K562 (cell line): ENCODE data around the gene DPH1. TPM values are rescaled to one million over a fixed set of nuclear protein-coding genes. Genes with fewer than 3 reads are reported as not detected.

Experiments used
- ATAC-seq: fragments of 200-7000 bp; cut with Tn5 transposase; 3 replicates; pipeline ENCODE4 v1.9.1; 2020; ENCODE audit warnings: moderate library complexity
- BruUV-seq: library from RNA; stranded (reverse); fragments of 400-500 nt; replicated peaks from 2 replicates; lab custom pipeline; 2021; lab: Mats Ljungman, UMichigan
- CTCF ChIA-PET: fragments of 300-600 bp; formaldehyde crosslinking; extraction: SDS; loops from one replicate; lab custom pipeline; 2021; ENCODE audit warnings: low intra/inter-chr PET ratio; lab: Yijun Ruan, JAX
- POLR2A ChIA-PET: fragments of 300-600, 350-650 bp; sonication (Branson Sonifier 250); formaldehyde crosslinking; extraction: SDS; loops from one replicate; lab custom pipeline; 2021; ENCODE audit warnings: antibody characterized with exemption, inconsistent platforms; lab: Yijun Ruan, JAX
- DNase-seq, 4 experiments: peaks; one replicate each; pipeline versions ENCODE4 v3.0.0 to v3.0.0-alpha.2; 2011 to 2018; ENCODE audit warnings: low spot score in 3 of 4, mixed read lengths in 3 of 4; ENCODE audit errors: extremely low read depth in 1 of 4
- FAIRE-seq: peaks from 2 replicates; lab custom pipeline; 2011; peaks lifted over from hg19 to GRCh38; lab: Jason Lieb, UNC
- H2AFZ ChIP-seq: 2 replicates; pipeline ENCODE4 v1.6.0; 2011; ENCODE audit warnings: low read depth, low read length, control low read depth, inconsistent platforms
- H3K27ac ChIP-seq: fragments of 200-600 bp; 3 replicates; pipeline ENCODE4 v1.8.0; 2011; ENCODE audit warnings: low read depth, mild to moderate bottlenecking, control low read depth, inconsistent platforms, low read length, moderate library complexity, mixed read lengths; ENCODE audit errors: extremely low read depth
- H3K27me3 ChIP-seq, 2 experiments: fragments of 300-600 bp in 1 of 2; 2 replicates in 1 of 2; 3 replicates in 1 of 2; pipeline versions ENCODE4 v1.6.0 to v1.8.0; 2011; ENCODE audit warnings: inconsistent platforms in 2 of 2, low read length in 2 of 2, mild to moderate bottlenecking in 1 of 2, mixed read lengths in 1 of 2, moderate library complexity in 1 of 2; ENCODE audit not compliant: control insufficient read depth in 2 of 2, insufficient read depth in 2 of 2
- H3K36me3 ChIP-seq: fragments of 300-600 bp; 3 replicates; pipeline ENCODE4 v1.8.0; 2011; ENCODE audit warnings: mild to moderate bottlenecking, low read length, inconsistent platforms; ENCODE audit not compliant: control insufficient read depth, insufficient read depth
- H3K4me1 ChIP-seq, 2 experiments: fragments of 200-600 bp in 1 of 2; replicated peaks in 1 of 2; 2 replicates in 1 of 2; 3 replicates in 1 of 2; pipeline versions ENCODE4 v1.5.1 to v1.8.0; 2011; ENCODE audit warnings: inconsistent platforms in 2 of 2, low read length in 2 of 2, mild to moderate bottlenecking in 1 of 2, mixed read lengths in 1 of 2, moderate library complexity in 1 of 2; ENCODE audit not compliant: control insufficient read depth in 2 of 2, insufficient read depth in 2 of 2
- H3K4me2 ChIP-seq: 2 replicates; pipeline ENCODE4 v1.6.1; 2011; ENCODE audit warnings: low read length, control low read depth, inconsistent platforms, mixed read lengths; ENCODE audit not compliant: insufficient read depth
- H3K4me3 ChIP-seq: fragments of 200-600 bp; sonication (generic), shearing (Covaris generic); 2 replicates; pipeline ENCODE4 v1.5.1; 2016; ENCODE audit warnings: control low read depth, inconsistent platforms
- H3K79me2 ChIP-seq: fragments of 200-600 bp; 3 replicates; pipeline ENCODE4 v1.8.0; 2011; ENCODE audit warnings: low read length, inconsistent platforms; ENCODE audit not compliant: control insufficient read depth, insufficient read depth
- H3K9ac ChIP-seq, 2 experiments: 2 replicates each; pipeline versions ENCODE4 v1.6.0 to v1.6.1; 2011; ENCODE audit warnings: low read depth in 2 of 2, low read length in 2 of 2, control low read depth in 1 of 2, inconsistent platforms in 1 of 2, mild to moderate bottlenecking in 1 of 2, mixed read lengths in 1 of 2; ENCODE audit not compliant: insufficient read depth in 1 of 2
- H3K9me1 ChIP-seq: one replicate; pipeline ENCODE4 v1.6.0; 2011; ENCODE audit warnings: inconsistent platforms, mild to moderate bottlenecking, low read length, moderate library complexity; ENCODE audit not compliant: control insufficient read depth, insufficient read depth
- H3K9me3 ChIP-seq: replicated peaks from 2 replicates; pipeline ENCODE4 v1.5.1; 2011; ENCODE audit warnings: low read depth, low read length, inconsistent platforms; ENCODE audit not compliant: control insufficient read depth, insufficient read depth
- H4K20me1 ChIP-seq: replicated peaks from 2 replicates; pipeline ENCODE4 v1.6.1; 2011; ENCODE audit warnings: low read length, inconsistent platforms, mixed read lengths; ENCODE audit not compliant: control insufficient read depth, insufficient read depth
- C11orf30 ChIP-seq: fragments of 450-650 bp; IDR thresholded peaks from 2 replicates; pipeline ENCODE4 v1.6.1; 2016; ENCODE audit warnings: low read depth, mild to moderate bottlenecking
- HDAC2 ChIP-seq: fragments of 450-650 bp; IDR thresholded peaks from 2 replicates; pipeline ENCODE4 v1.6.1; 2016; ENCODE audit warnings: mild to moderate bottlenecking
- KDM2B ChIP-seq: fragments of 250-450 bp; sonication (Bioruptor Pico); IDR thresholded peaks from 2 replicates; pipeline ENCODE4 v1.8.0; 2021; ENCODE audit warnings: mild to moderate bottlenecking, moderate library complexity
- LEF1 ChIP-seq: fragments of 450-650 bp; IDR thresholded peaks from 2 replicates; pipeline ENCODE4 v1.6.1; 2016; ENCODE audit warnings: mild to moderate bottlenecking
- MEF2A ChIP-seq: IDR thresholded peaks from 2 replicates; pipeline ENCODE4 v1.6.1; 2011; ENCODE audit warnings: low read depth, mild to moderate bottlenecking, low read length, moderate library complexity; ENCODE audit not compliant: control insufficient read depth
- NUFIP1 ChIP-seq: fragments of 450-650 bp; IDR thresholded peaks from 2 replicates; pipeline ENCODE4 v1.6.1; 2018; ENCODE audit not compliant: partially characterized antibody
- RBFOX2 ChIP-seq: fragments of 200-400 bp; formaldehyde crosslinking; IDR thresholded peaks from 2 replicates; pipeline ENCODE4 v1.6.1; 2017; ENCODE audit warnings: low read depth, mild to moderate bottlenecking, low read length, moderate library complexity
- RBM25 ChIP-seq: fragments of 200-400 bp; formaldehyde crosslinking; IDR thresholded peaks from 2 replicates; pipeline ENCODE4 v1.6.1; 2018; ENCODE audit warnings: low read length, low read depth, moderate library complexity; ENCODE audit not compliant: severe bottlenecking
- RNF2 ChIP-seq: sonication (generic); IDR thresholded peaks from 2 replicates; pipeline ENCODE4 v1.6.1; 2016
- STAT5A ChIP-seq: IDR thresholded peaks from 2 replicates; pipeline ENCODE4 v1.6.1; 2012; ENCODE audit warnings: low read length, inconsistent platforms, borderline replicate concordance
- ZFP36 ChIP-seq: fragments of 150-350 bp; IDR thresholded peaks from 2 replicates; pipeline ENCODE4 v1.6.1; 2018; ENCODE audit warnings: low read length, low read depth; ENCODE audit not compliant: partially characterized antibody
- ZNF316 ChIP-seq: fragments of 450-650 bp; IDR thresholded peaks from 2 replicates; pipeline ENCODE4 v1.6.1; 2016
- ZNF324 ChIP-seq: fragments of 250-450 bp; sonication (Bioruptor Pico); IDR thresholded peaks from 2 replicates; pipeline ENCODE4 v1.4.0; 2020; ENCODE audit warnings: mild to moderate bottlenecking
- ZNF384 ChIP-seq: IDR thresholded peaks from 2 replicates; pipeline ENCODE4 v1.6.1; 2012; ENCODE audit warnings: low read depth, low read length, improper control_type of control experiment
- ZNF444 ChIP-seq: fragments of 250-450 bp; sonication (Bioruptor Pico); IDR thresholded peaks from 2 replicates; pipeline ENCODE4 v1.4.0; 2020; ENCODE audit warnings: mild to moderate bottlenecking, moderate library complexity
- ZNF696 ChIP-seq: fragments of 250-450 bp; sonication (Bioruptor Pico); conservative IDR thresholded peaks from 2 replicates; pipeline ENCODE4 v1.4.0; 2020; ENCODE audit warnings: mild to moderate bottlenecking, moderate library complexity
- ZSCAN32 ChIP-seq: fragments of 450-650 bp; formaldehyde crosslinking; IDR thresholded peaks from 2 replicates; pipeline ENCODE4 v1.4.0; 2020; ENCODE audit warnings: mild to moderate bottlenecking, moderate library complexity
- WGBS: fragments of 100-300 bp; shearing (Covaris generic); methylation state at CpG from one replicate; pipeline ENCODE4 v1.1.6; 2016; ENCODE audit warnings: low coverage, mixed read lengths; ENCODE audit not compliant: insufficient coverage; ENCODE audit errors: missing lambda C conversion rate; 5-methylcytosine and 5-hydroxymethylcytosine counted together
- in situ Hi-C: fragments of 300-500 bp; cut with MboI; formaldehyde crosslinking; loops from 4 replicates; pipeline ENCODE4 v1.15.0; 2018; ENCODE audit warnings: inconsistent platforms, mixed read lengths
- intact Hi-C: fragments of 100-400 bp; cut with micrococcal nuclease; formaldehyde crosslinking; loops from 2 replicates; pipeline ENCODE4 v1.14.2; 2022
- polyA plus RNA-seq, 8 experiments: library from polyadenylated mRNA; depleted of rRNA in 4 of 8; stranded (reverse) in 5 of 8; unstranded in 3 of 8; fragments of >200 nt; fragmentation: Nextera tagmentation in 2 of 8; fragmentation: Illumina TruSeq in 1 of 8; extraction: Ambion mirVana in 2 of 8; extraction: Trizol in 1 of 8; gene quantifications; 2 replicates each; pipeline versions ENCODE4 v1.2.1 to v1.2.3, GENCODE V29; 2011 to 2014; ENCODE audit warnings: inconsistent platforms in 1 of 8, missing spikeins in 1 of 8
- total RNA-seq, 7 experiments: library from RNA; depleted of rRNA in 6 of 7; stranded (reverse); fragments of >200 nt in 6 of 7; fragmentation: Illumina TruSeq in 2 of 7; extraction: Trizol in 2 of 7; gene quantifications; 2 replicates each; pipeline versions ENCODE4 v1.2.1 to v1.2.3, GENCODE V29; 2011 to 2021; ENCODE audit warnings: low replicate concordance in 1 of 7

Gene DPH1
- total and polyA plus RNA-seq, 9 of the 15 experiments (the other 6 are each of a cell fraction or from before 2014, with no cell fraction given), result 0.42 to 40.6 (median 20.2) TPM

DNA sequence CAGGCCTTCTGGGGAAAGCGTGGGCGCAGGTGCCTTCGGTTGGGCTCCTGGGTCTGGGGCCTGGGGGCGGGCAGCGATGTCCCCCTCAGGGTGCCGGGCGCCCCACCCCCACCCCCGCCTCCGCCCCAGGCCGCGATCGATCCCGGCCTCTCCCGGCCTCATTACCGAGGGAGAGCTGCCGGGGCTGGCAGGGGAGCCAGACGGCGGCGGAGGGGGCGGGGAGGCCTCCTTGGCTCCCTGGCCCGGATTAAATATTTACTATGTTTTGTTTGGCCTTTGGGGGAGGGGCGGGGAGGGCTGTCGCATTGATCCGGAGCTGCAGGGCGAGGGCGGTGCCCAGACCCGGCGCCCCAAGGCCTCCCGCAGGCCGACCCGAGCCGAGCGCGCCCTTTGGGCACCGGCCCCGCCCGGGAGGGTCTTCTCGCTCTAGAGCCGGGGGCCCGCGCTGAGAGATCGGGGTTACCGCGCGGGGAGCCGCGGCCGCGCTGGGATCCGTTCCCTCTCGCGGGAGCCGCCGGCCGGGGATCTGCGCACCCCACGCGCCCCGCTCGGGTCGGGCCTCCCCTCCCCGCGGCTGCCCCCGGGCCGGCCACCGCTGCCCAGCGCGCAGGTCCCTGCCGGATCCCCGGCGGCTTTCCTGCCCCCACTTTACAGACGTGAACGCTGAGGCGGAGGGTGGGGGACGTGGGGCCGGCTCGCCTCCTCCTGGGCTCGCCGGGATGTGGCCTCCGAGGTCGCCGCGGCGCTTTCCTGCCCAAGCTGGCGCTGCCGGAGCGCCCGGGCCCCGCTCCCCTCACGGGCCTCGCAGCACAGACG, 31.8 kb upstream of the DPH1 start:
- no peak for DNase-seq
- H3K27ac ChIP-seq, result no peak overlapping the region
- no peak overlapping the region for H2AFZ ChIP-seq

DNA sequence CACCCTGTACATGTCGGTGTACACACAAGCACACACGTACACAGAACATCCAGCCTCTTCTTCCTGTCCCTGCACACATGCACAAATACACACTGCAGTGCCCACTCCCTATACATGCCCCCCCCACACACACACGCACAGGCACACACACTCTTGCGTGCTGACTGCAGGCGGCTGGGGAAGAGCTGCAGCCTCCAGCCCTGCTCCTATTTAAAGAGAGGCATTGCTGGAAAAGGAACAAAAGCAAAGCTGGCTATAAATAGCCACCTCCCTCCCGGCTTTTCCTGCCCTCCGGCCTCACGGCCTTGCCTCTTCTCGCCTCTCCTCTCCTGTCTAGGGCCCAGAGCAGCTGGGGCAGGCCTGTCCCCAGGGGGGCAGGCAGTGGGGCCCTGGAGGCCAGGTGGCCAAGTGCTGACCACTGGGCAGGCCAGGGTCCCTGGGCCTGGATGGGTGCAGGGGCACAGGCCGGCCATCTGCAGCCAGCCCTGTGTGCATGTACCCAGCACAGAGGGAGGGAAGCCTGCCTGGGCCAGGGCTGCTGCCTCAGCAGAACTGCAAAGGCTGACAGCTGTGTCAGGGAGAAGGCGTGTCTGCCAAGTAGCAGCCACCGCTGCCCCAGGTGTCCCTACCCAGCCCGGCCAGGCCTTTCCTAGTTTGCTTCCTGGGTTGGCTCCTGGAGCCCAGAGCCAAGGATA, 30.2 kb upstream of the DPH1 start:
- Histone ChIP-seq H4K20me1 (0 out of 2 replicates have a peak, but pooled peaks cover 5% of the 10 kb centered on the region), H3K9me3 (no peaks in the 10 kb centered on the region), H3K27me3 (peaks cover 3 to 17% of the 10 kb centered on the region in 2 experiments; a peak in 4 of 5 replicates), H3K79me2 (no peaks in the 10 kb centered on the region), H3K9ac (no peak overlapping the region), H3K4me2 (no peak overlapping the region), H2AFZ (no peak overlapping the region), H3K4me3 (no peak overlapping the region), H3K4me1 (peaks cover 0 to 9% of the 10 kb centered on the region in 2 experiments; a peak in 2 of 5 replicates), H3K36me3 (no peaks in the 10 kb centered on the region), H3K27ac (no peak overlapping the region), H3K9me1 (no peaks in the 10 kb centered on the region)
- intact Hi-C loops, result no loop called here
- WGBS, result 31% methylated on average over 11 of the region's 13 CpGs
- BruUV-seq, result no TSS peak
- POLR2A ChIA-PET, result interaction anchor here (0.8 kb wide), 1 partner anchor 36 kb away, joined by 3 read pairs; no protein-coding TSS in a partner anchor
- CTCF ChIA-PET, result no interaction called here
- FAIRE-seq (no peak), ATAC-seq (no peak), DNase-seq (no peak)
- in situ Hi-C loops, result no loop called here
- TF ChIP-seq ZNF444 (CRISPR knock-in tag), result no peak
- no peak for TF ChIP-seq LEF1
- TF ChIP-seq STAT5A, result no peak
- no peak for TF ChIP-seq ZNF384
- TF ChIP-seq ZNF316, result 0 out of 2 replicates have a peak, but pooled peaks have one; percentile 25
- TF ChIP-seq HDAC2, result no peak
- TF ChIP-seq MEF2A, result peak; percentile 24; the same call in 1 of the 2 replicates
- TF ChIP-seq RBFOX2, result no peak
- no peak for TF ChIP-seq ZNF324 (CRISPR knock-in tag)
- peak; percentile 33; the same call in 1 of the 2 replicates for TF ChIP-seq C11orf30
- TF ChIP-seq NUFIP1, result no peak
- TF ChIP-seq ZSCAN32 (CRISPR knock-in tag), result no peak
- no peak for TF ChIP-seq KDM2B
- TF ChIP-seq ZNF696 (CRISPR knock-in tag), result no peak

More for the DNA sequence above, 31.8 kb upstream of the DPH1 start:
- FAIRE-seq, result no peak
- Histone ChIP-seq H3K4me3 (no peak overlapping the region), H4K20me1 (0 out of 2 replicates have a peak, but pooled peaks cover 5% of the 10 kb centered on the region), H3K9me1 (no peaks in the 10 kb centered on the region), H3K79me2 (no peaks in the 10 kb centered on the region), H3K4me1 (peaks cover 0 to 9% of the 10 kb centered on the region in 2 experiments; a peak in 2 of 5 replicates), H3K27me3 (peaks cover 9 to 26% of the 10 kb centered on the region in 2 experiments; a peak in 4 of 5 replicates), H3K36me3 (no peaks in the 10 kb centered on the region), H3K9me3 (no peaks in the 10 kb centered on the region), H3K4me2 (no peak overlapping the region), H3K9ac (no peak overlapping the region)
- CTCF ChIA-PET, result no interaction called here
- TF ChIP-seq ZFP36 (no peak), RNF2 (no peak), RBM25 (peak; percentile 54)
- POLR2A ChIA-PET, result no interaction called here
- no peak for ATAC-seq
- no TSS peak for BruUV-seq
- intact Hi-C loops (no loop called here), in situ Hi-C loops (no loop called here)
- no CpG with 5 or more reads among the region's 92 CpGs for WGBS
